ENCODE data around the gene COL8A2.

The COL8A2 gene

DNA sequence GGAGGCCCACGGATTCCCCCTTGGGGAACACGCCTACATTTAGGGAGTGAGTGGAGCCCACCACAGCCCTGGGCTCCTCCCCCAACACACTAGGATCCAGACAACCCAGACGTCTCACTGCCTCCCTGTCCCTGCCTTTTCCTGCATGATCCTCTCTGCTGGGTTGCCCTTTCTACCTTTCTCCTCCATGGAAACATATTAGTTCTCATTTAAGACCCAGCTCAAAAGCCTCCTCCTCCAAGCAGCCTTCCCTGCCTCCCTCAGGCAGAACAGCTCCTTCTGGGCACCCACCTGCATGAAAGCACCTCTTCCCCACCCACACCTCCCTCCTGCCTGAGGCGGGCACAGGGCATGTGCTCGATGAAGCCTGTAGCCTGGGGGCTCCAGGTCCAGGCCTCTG lies 10.7 kb downstream of the COL8A2 start:
- DNase-seq (ENCODE audit: low read depth), result no peak

DNA sequence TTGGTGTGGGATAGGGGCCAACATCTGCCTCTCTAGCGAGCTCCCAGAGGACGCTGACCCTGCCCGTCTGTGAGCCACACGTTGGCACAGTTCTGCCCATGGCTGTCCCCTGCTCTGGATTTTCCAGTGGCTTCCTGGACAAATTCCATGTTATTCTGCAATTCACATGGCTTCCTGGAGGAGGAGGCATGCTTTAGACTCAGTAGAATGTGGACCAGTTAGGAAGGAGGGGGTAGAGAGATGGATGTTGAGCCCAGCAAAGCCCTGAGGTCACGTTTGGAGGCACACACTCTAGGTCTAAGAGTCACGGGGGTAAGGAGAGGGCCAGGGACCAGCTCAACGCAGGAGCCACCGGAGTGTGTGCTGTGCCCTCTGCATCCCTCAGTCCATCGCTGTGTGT lies 12.2 kb downstream of the COL8A2 start:
- no peak for DNase-seq (ENCODE audit: low read depth)

DNA sequence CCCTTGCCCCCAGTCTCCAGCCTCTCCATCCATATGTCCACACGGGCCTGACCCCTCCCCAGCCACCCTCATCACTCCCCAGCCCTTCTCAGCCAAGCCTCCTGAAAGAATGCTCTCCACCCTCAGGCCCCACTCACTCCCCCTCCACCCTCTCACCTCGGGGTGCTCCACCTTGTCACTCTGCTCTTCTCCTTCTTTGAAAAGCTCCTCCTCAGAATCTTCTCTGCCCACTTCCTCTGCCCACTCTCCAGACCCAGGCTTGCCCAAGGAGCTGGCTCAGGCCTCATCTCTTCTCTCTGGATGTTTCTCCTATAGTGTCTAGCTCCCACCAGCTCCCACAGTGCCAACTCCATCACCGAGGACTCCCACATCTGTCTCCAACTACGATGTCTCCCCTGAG lies 13.9 kb downstream of the COL8A2 start:
- no peak for DNase-seq (ENCODE audit: low read depth)

DNA sequence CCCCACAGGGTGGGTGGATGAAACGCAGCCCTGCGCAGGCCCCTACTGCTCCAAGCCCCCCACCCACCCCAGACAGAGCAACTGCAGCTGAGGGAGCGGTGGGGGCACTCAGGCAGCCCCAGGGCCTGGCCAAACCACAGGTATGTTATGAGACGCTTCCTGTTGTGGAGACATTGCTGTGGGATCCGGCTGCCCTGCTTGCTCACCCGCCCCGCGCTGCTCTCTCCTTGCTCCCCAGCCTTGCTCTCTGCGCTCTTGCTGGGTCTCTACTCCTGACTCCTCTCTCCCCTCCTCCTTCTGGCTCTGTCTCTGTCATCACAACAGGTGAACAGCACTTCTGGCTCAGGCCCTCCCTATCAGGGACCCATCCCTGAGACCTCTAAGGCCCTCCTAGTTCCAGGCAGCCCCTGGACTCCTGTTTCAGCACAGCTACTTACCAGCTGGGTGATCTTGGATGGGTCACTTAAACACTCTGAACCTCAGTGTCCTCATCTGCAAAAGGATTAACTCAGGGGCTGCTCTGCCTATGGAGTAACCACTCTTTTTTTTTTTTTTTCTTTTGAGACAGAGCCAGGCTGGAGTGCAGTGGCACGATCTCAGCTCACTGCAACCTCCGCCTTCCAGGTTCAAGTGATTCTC lies 15.9 kb downstream of the COL8A2 start:
- DNase-seq (ENCODE audit: low read depth), result peak; percentile 31

DNA sequence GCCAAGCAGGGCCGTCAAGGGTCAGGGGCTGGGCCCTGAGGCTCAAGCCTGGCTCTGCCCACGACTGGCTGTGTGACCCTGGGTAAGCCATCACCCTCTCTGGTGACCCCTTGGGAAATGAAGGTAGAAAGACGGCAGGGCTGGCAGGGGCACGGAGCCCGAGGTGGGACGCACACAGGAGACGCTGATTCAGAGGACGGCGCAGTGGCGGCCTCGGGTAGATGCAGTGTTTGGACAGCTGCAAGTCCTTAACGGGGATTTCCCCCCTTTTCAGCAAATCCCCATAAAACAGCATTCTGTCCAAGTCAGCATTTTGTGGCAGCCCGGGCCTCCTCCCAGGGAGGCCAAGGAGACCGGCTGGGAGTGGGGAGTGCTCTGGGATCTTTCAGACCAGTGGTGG lies 16.7 kb downstream of the COL8A2 start:
- no peak for DNase-seq (ENCODE audit: low read depth)

DNA sequence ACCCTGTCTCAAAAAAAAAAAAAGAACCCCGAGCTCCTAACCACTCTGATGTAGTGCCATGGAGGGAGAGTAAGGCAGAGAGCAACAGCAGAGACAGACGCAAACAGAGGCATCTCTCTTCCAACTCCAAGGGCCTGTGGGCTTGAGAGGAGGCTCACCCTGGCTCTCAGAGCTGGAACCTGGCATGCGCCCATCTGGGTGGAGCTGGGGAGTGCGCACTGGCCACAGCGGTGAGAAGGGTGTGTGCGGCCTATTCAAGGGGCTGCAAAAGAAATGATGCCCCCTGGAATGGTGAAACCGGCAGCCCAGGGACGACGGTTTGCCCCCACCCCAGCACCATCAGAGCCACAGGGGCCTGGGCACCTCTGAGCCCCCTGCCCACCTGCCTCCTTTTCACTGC lies 17.6 kb downstream of the COL8A2 start:
- no peak for DNase-seq (ENCODE audit: low read depth)

DNA sequence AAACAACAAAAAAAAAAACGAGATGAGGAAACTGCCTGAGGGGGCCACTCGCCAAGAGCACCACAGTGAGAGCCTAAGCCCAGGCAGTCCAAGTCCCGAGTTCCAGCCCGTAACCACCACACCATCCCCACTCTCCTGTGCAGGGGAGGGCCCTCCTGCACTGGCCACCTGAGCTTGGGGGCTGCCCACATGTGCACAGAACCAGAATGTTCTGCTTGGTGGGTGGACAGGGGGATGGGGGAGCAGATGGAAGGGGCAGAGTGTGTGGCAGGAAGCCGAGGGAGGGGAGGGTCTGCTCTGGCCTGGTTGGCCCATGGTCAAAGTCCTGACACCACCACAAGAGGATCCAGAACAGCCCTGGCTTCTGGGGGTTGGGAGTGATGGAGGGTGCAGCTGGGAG lies 18.8 kb downstream of the COL8A2 start:
- no peak for DNase-seq (ENCODE audit: low read depth)

DNA sequence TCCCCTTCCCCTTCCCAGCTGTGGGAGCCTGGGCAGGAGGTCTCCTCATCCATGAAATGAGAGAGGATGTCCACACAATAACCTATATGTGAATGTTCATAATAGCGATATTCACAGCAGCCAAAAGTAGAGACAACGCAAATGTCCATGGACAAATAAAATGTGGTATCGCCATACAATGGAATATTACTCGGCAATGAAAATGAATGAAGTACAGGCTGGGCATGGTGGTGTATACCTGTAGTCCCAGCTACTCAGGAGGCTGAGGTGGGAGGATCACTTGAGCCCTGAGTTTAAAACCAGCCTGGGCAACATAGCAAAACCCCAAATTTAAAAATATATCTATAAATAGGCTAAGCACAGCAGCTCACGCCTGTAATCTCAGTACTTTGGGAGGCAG lies 23.5 kb downstream of the COL8A2 start:
- DNase-seq (ENCODE audit: low read depth), result no peak

DNA sequence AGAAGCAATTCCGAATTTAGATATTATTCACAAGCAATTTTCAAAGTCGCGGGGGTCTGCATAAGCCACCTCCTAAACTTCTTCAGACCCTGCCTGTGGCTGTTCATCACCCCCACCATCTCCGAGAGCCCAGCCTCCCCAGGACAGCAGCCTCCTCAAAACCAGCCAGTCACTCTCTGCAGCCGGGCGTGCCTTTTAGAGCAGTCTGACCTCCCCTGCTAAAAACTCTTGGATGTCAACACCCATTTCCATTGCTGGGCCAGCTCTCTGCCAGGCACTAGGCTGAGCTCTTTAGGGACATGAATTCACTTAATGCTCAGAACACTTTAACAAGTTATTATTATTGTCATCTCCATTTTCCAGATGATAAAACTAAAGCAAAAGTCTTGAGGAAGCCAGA lies 24.6 kb downstream of the COL8A2 start:
- DNase-seq (ENCODE audit: low read depth), result no peak

DNA sequence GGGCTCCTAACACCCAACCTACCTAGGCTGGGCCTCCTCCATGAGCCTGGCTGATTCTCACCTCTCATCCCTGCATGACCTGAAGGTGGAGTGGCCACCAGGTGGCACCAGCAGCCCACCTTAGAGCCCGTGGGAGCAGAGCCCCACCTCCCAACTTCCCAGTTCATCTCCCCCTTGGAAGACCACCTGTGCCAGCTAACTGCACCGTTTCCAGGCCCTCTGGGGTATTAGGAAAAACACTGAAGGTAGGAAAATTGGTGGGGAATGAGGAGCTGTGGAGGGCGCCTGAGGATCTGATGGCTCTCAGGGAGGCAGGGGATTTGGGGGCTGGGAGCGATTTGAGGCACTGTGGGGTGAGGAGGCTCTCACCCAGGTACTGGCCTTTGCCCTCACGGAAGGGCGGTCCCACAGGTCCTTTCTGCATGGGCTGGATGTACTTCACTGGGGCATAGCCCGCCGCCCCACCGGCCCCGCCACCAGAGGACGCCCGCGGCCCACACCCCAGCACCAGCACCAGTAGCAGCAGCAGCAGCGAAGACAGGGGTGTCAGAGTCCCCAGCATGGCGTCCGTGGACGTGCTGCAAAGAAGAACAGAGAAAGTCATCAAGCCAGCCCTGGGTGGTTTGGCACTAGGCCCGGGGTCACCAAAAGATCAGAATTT lies 25.2 kb downstream of the COL8A2 start:
- peak; percentile 71 for DNase-seq (ENCODE audit: low read depth)

DNA sequence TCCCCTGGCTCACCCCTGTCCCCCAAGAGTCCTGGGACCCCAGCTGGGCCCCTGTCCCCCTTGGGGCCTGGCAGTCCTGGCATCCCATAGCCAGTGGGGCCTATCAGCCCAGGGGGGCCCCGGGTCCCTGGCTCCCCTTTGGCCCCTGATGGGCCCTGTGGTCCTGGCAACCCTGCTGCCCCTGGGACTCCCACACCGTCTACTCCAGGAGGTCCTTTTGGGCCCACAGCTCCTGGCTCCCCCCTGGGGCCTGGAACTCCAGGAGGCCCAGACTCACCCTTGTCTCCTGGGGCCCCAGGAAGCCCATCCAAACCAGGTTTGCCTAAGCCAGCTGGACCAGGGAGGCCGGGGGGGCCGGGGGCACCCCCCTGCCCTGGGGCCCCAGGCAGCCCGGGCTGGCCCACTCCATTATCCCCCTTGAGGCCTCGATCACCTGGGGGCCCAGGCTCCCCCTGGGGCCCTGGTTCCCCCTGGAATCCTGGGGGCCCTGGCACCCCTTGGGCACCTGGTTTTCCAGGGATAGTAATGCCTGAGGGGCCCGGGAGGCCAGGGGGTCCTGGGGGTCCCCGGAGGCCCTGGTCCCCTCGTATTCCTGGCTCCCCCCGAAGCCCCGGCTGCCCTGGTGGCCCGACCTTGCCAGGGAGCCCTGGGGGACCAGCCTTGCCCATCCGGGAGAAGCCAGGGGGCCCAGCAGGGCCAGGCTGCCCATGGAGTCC lies 26.2 kb downstream of the COL8A2 start:
- DNase-seq (ENCODE audit: low read depth), result no peak

DNA sequence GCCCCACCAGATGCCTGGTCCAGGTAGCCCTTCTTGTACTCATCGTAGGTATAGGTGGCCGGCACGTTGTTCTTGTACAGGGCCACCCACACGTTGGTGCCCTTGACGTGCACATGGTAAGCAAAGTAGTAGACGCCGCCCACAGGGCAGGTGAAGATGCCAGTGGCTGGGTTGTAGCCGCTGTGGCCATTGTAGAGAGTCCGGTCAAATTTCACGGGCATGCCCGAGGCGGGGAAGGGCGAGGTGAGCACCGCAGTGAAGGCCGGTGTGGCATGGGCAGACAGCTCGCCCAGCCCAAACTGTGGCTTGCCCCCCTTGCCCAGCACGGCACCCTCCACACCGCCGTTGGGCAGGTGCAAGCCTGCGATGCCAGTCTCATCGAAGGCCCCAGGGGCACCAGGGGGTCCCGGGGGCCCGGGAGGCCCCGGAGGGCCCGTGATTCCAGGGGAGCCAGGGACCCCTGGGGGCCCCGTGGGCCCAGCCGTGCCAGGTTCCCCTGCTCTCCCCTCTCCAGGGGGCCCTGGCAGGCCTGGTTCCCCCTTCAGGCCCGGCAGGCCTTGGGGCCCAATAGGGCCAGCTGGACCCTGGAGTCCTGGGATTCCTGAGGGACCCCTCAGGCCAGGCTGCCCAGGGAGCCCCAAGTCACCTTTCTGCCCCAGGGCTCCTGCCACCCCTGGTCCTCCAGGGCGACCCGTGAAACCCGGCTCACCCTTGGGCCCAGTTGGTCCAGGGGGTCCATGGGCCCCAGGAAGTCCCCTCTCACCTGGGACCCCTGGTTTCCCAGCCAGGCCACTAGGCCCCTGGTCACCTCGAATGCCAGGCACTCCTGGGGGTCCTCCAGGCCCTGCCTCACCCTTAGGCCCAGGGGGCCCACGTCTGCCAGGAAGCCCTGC lies 27.1 kb downstream of the COL8A2 start:
- no peak for DNase-seq (ENCODE audit: low read depth)

DNA sequence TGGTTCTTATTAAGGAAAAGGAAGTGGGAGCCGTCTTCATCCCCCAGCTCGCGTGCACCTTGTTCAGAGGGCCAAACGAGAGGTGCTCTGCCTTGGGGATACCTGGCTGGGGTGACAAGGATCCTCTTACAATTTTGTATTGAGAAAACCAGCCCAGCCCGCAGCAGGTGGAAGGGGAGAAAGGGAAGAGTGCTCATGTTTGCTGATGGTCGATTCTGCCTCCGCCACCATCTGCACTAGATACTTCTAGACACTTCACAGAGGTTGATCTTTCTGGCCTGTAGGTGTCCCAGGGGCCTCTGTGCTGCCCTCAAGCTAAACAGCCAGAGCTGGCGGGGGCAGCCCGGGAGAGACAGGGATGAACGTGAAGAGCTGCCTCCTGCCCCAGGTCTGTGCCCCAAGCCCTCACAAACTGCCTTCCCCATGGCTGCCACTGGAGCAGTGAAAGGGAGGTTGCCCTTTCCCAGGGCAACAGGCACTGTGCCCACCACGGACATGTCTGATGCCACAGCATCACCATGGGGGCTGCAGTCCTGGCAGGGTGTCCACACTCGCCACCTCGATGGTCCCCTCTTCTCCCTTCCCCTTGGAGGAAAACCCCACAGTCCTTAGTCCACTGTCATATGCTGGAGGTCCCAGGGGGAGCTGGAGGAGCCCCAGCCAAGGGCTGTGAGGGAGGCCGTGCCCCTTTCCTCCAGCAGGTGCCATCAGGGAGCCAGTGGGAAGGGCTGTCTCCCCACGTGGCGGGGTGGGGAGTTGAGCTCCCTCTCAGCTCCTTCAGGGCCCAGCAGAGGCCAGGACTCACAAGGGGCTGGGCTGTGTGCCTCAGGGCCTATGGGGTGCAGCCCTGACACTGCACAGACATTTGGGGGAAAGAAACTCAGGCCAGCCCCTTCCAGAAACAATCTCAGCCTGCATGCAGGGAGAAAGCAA lies 28.3 kb downstream of the COL8A2 start:
- DNase-seq (ENCODE audit: low read depth), result no peak

DNA sequence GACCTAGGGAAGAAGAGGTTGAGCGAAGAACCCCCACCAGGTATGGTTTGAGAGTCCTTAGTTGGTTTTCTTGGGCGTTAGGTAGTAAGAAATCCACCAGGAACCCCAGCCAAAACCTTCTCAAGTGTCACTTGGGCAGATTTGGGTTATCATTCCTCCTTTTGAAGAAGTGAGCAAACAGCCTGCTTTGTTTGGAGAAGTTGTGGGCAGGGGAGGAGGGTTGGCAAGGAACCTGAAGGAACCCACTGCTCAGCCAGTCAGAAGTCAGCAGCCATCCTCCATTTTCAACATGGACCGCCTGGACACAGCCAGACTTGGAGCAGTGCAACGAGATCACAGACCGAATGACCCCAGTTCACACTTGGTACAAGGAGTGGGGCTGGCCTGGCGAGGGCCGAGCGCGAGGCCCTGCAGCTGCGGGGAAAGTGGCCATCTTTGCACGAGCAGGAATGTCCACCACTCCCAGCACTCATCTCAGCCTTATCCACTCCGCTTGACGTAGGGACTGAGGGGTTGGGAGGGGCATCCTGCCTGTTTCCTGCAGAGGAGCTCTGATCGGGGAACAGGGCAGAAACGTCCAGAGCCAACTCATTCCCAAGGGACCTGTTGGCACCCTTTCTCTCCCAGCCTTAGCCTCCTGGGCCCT lies 29.1 kb downstream of the COL8A2 start:
- no peak for DNase-seq (ENCODE audit: low read depth)

DNA sequence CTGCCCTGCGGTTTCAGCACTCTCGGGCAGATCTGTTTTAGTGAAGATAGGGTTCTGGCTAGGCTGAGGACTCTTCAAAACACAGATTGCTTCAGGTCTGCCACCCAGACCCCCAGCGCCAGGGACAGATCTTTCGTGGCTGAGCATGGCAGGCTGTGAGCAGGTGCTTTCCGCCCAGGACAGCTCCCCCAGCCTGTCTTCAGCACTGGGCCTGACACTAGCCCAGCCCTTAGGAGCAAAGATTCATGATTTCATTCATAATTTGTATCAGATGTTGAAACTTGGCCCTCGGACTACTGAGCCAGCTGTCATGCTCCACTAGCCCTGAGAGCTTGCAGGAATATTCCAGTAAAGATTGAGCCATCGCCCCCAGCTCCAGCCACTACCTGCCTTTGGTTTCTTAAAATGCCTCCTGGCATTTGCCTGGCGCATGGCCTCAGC lies 30.4 kb downstream of the COL8A2 start:
- DNase-seq (ENCODE audit: low read depth), result no peak

DNA sequence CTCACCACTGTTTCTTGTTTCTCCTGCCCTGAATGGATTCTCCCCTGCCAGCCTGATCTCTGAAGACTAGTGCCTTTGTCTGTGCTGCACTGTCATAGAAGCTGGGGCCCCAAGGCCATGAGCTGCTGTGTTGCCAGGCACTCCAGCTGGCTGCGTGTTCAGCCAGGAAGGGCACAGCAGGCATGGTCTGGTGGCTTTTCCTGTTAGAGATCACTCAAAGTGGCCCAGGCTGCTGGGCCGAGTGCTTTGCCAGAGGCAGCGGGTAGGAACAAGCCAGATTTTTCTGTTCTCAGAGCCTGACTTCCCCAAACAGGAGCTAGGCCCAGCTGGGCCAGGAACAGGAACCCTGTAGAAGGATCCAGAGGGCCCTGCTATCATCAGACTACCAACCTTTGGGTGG lies 31.1 kb downstream of the COL8A2 start:
- DNase-seq (ENCODE audit: low read depth), result no peak

DNA sequence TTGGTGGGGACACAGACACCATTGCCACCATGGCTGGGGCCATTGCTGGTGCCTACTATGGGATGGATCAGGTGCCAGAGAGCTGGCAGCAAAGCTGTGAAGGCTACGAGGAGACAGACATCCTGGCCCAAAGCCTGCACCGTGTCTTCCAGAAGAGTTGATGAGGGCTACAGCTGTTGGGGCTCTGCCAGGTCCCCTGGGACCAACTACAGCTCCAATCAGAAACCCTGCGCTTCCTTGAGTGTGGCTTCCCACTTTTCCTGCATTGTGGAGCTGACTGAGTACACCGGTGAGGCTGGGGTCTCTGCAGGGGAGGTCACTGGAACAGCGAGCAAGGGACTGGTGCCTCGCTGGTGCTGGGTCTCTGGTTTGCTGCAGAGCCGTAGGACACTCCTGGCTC lies 31.8 kb downstream of the COL8A2 start:
- no peak for DNase-seq (ENCODE audit: low read depth)

DNA sequence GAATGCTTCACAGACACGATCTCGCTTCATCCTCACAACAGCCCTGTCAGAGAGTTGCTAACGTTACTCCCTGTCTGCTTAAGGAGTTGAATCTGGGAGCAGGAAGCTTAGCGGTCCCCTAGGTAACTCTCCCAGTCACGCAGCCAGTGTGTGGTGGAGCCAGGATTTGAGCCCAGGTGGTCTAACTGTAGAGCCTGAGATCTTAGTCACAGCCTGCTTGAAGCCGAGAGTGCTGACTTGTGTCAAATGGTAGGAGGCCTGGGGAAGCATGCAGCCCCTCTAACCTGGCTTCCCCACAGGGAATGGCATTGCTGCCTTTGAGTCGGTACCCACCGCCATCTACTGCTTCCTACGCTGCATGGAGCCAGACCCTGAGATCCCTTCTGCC lies 32.2 kb downstream of the COL8A2 start:
- no peak for DNase-seq (ENCODE audit: low read depth)

DNA sequence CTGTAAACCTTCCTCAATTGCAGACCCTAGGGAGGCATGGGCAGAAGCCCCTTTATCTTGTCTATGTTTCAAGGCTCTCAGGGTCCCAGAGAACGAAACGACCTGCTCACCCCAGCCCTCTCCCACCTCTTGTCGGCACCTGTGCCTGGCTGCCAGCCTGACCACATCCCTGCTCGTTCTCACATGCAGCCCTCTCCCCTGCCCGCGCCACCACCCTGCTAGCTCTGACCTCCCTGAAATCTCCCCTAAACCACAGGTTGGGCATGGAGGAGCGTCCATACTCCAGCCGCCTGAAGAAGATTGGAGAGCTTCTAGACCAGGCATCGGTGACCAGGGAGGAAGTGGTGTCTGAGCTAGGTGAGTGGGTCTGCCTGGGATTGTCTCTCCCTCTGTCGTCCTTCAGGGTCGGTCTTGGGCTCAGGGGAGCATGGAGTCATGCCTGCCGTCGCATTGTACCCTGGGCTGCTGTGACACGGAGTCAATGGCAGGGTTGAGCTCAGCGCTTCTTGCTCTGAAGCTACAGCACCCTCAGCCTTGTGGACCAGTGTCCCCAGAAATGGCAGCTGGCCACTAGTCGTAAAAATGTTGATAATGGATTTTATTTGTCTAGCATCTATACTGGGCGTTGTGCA lies 32.7 kb downstream of the COL8A2 start:
- DNase-seq (ENCODE audit: low read depth), result no peak

DNA sequence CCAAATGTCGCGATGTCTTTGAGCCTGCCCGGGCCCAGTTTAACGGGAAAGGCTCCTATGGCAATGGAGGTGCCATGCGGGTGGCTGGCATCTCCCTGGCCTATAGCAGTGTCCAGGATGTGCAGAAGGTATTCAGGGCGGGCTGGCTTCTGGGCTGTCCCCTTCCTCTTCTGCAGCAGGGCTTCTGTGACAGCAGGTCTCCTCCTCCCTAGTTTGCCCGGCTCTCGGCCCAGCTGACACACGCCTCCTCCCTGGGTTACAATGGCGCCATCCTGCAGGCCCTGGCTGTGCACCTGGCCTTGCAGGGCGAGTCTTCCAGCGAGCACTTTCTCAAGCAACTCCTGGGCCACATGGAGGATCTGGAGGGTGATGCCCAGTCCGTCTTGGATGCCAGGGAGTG lies 33.3 kb downstream of the COL8A2 start:
- no peak for DNase-seq (ENCODE audit: low read depth)
